KG1 (cell line): ENCODE data around the gene NOS3.

ENCODE experiments used
- DNase-seq: peaks from one replicate; lab custom pipeline; 2025; lab: John Stamatoyannopoulos, UW

NOS3 gene

GRCh38 chr7:151058781-151059366 is 68.1 kb downstream of the NOS3 start:
- no peak for DNase-seq

DNA sequence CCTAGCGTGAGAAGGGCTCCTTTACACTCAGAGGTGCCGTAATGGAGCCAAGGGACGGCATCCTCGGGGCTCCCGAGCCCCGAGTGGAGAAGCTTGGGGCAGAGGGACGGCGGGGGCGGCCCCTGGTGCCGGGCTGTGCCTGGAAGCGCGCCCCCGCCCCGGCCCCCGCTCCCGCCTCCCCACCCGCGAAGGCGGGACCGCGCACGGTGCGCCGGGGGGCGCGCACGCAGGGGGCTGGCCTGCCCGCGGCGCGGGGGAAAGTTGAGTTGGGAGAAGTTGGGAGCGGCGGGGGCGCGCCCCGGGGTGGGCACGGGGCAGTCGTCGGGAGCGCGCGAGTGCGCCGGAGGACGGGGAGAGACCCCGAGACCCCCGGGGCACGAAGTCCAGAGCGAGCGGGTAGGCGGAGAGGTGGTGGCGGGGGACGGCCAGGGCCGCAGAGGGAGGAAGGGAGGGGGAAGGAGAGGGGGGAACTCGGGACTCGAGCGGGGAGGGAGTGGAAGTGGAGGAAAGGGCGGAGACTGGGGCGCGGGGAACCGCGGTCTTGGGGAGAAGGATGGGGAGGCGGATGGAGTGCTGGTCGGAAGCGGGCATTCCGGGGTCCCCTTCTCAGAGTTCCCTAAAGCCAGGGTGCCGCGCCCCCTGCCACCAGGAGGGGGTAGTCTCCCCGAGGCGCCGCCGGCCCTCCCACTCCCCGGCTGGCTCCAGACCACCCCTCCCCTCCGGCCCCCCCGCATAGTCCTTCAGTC is 68.7 kb downstream of the NOS3 start, which contains the start of gene SLC4A2:
SLC4A2 (plus strand) TSS at position 223 of the 746 bp plus-strand sequence. CDS start 2,399 bp downstream, outside the sequence.
- no peak for DNase-seq

DNA sequence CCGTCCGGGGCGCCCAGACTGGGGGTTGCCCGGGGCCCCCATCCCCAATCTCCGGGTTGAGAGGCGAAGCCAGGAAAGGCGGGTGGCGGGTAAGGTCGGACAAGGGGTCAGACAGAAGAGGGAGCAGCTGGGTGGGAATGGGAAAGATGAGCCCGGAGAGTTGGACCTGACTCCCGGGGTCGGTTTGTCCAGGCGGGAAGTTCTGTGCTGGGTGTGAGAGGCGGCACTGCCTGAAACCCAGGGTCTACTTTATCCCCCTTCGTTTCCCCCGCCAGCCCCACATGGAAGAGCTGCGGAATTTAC is 69.2 kb downstream of the NOS3 start:
- DNase-seq: no peak

GRCh38 chr7:151060416-151061212 is 69.8 kb downstream of the NOS3 start:
- DNase-seq: no peak

GRCh38 chr7:151061213-151062110 is 70.6 kb downstream of the NOS3 start:
- DNase-seq: no peak

DNA sequence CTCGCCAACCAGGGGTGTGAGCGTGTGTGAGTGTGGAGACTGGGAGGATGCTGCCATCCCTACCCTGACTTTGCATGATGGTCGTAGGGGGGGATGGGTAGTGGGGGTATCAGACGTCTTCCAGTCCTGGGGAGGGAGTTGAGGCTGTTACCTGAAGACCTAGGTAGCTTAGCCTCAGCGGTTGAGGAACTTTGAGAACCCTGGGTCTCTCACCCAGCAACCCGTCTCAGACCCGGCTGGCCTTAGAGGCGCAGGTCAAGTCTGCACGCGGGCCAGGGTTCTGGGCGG is 71.2 kb downstream of the NOS3 start:
- no peak for DNase-seq

DNA sequence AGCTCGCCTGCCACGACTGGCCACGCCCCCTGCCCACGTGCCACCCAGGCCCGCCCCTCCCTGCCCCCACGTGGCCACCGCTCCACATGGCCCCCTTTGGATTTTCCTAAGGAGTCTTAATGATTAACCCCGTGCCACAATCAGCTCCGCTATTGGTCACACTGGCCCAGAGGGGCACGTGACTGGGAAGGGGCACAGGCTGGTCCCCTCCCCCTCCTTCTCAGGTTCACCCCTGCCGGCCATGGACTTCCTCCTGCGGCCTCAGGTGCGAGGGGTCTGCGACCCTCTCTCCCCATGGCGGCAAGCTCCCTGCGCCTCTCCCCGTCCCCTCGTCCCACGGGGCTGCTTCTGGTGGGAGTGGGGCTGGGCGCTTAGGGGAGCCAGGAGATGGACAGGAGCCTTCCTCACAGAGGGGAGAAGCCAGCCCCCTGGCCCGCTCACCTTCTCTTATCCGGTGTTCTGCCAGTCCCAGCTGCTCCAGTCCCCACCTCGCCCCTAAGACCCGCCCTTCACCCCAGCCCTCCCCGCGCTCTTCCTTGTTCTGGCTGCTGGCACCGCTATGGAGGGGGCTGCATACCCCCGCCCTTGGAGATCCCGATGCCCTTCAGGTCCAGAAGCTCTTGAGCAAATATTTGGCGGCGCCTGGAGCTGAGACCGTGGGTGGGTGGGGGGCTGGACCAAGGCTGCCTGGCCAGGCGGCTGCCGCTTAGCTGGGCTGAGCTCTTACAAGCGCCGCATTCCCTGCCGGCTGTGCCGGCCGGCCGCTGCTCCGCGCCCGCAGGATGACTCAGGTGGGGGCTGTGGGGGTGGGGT is 71.8 kb downstream of the NOS3 start:
- DNase-seq: no peak

- DNase-seq: no peak
These were observed 72.4 kb downstream of the NOS3 start for GRCh38 chr7:151063212-151063561.
